ENCODE data around the gene UBE3B. TPM values are rescaled to one million over a fixed set of nuclear protein-coding genes. Genes with fewer than 3 reads are reported as not detected.

Gene UBE3B
- total RNA-seq, 1 experiment from 2014 or later, result 29.3 TPM

- TF ChIP-seq JUN (CRISPR knock-in tag; IDR thresholded peaks at IDR 0.05), result no peak
- no peak for TF ChIP-seq SMAD4 (CRISPR knock-in tag; IDR thresholded peaks at IDR 0.05)
- TF ChIP-seq MXD4 (CRISPR knock-in tag; IDR thresholded peaks at IDR 0.05; ENCODE audit: borderline replicate concordance), result no peak
- TF ChIP-seq USF1 (CRISPR knock-in tag; IDR thresholded peaks at IDR 0.05), result no peak
- no peak for TF ChIP-seq ZNF532 (CRISPR knock-in tag; IDR thresholded peaks at IDR 0.05; ENCODE audit: borderline replicate concordance)
- no peak for TF ChIP-seq FOXJ3 (CRISPR knock-in tag; IDR thresholded peaks at IDR 0.05; ENCODE audit: borderline replicate concordance)
- no peak for TF ChIP-seq GRHL2 (CRISPR knock-in tag; IDR thresholded peaks at IDR 0.05; ENCODE audit: insufficient replicate concordance, severe bottlenecking)
- TF ChIP-seq GTF2I (CRISPR knock-in tag; conservative IDR thresholded peaks at IDR 0.05), result no peak
- TF ChIP-seq ZNF219 (CRISPR knock-in tag; IDR thresholded peaks at IDR 0.05; ENCODE audit: borderline replicate concordance), result no peak
- no peak for TF ChIP-seq ZNF138 (CRISPR knock-in tag; conservative IDR thresholded peaks at IDR 0.05)
These were observed 18.2 kb upstream of the UBE3B start (continued) for GRCh38 chr12:109459247-109459646.

DNA sequence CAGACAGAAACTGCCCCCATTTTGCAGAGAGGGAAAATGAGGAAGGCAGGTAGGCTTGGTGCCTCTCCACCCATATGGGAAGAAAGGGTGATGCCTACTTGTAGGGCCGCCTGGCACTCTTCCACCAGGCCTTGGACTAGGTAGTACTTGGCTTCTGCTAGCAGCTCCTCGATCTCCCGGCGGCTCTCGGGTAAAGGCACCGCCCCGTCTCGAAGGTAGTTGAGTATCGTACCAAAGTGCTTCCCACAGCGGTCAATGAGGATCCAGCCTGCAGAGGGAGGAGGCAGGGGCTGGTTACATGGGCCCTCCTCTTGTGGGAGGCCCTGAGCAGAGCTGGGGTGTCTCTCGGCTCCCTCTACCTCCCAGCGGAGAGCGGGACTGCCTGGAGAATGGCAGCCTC is 16.9 kb upstream of the UBE3B start:
- peaks cover 34% of the 10 kb centered on the region for H3K36me3 Mint-ChIP-seq
- ChIA-PET CTCF (interaction anchor here (4.0 to 5.2 kb wide), 2 partner anchors 26 to 32 kb away, joined by 18 to 52 read pairs; no protein-coding TSS in a partner anchor), POLR2A (no interaction called here)
- no peaks in the 10 kb centered on the region for H3K9me3 Mint-ChIP-seq
- peak overlapping the region; percentile 99 for H3K27ac Mint-ChIP-seq
- DNase-seq (ENCODE audit: low spot score), result no peak
- no peak overlapping the region for H3K4me3 Mint-ChIP-seq
- TF ChIP-seq FOXP1 (CRISPR knock-in tag; IDR thresholded peaks at IDR 0.05; ENCODE audit: borderline replicate concordance), result 0 out of 2 replicates have a peak, but pooled peaks have one; percentile 28
- no peak for TF ChIP-seq ZNF416 (CRISPR knock-in tag; IDR thresholded peaks at IDR 0.05)
- H3K4me1 Mint-ChIP-seq, result peaks cover 86% of the 10 kb centered on the region
- H3K27me3 Mint-ChIP-seq (ENCODE audit: low read depth), result no peaks in the 10 kb centered on the region
- no peak; the same call in 1 of the 2 replicates for ATAC-seq

DNA sequence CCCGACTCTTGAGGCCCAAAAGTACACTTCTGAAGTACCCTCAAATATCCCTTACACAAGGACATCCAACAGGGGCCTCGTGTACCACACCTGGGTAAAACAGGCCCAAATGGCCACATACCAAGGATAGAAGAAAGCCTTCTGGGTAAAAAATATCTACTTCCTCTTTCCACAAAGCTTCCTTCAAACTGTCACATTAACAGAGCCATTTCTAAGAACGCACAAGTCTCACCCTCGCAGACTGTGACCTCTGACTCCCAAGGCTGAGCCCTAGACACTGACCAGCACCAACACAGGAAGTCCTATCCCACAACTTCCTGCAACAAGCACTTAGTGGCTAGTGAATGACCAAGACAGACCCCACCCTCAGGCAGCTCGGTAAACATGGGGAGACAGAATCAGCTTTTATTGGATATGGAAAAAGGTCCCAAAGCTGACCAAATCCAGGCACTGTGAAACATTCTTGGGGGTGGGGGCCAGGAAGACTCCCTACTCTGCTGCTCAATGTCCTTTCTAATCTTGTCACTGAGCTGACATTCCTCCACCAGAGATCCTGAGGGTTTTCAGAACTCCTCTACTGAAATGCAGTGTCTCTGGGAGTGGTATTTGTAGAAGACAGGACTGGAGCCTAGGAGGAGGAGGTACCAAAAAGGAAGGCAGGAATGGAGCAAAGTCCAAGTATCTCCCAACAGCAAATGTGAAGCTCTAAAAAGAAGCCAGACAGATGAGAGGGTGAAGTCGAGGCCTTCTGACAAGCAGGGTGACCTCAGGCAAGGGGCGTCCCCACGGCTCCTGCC is 16.2 kb upstream of the UBE3B start:
- H3K4me1 Mint-ChIP-seq, result peaks cover 94% of the 10 kb centered on the region
- H3K36me3 Mint-ChIP-seq, result peaks cover 34% of the 10 kb centered on the region
- POLR2A ChIA-PET, result interaction anchor here (0.6 to 1.2 kb wide), 2 partner anchors 28 to 216 kb away, joined by 3 read pairs; no protein-coding TSS in a partner anchor

More for the DNA sequence above, 16.2 kb upstream of the UBE3B start:
- ATAC-seq (no peak), DNase-seq (ENCODE audit: low spot score) (no peak)
- no peak overlapping the region for H3K4me3 Mint-ChIP-seq
- TF ChIP-seq GRHL2 (CRISPR knock-in tag; IDR thresholded peaks at IDR 0.05; ENCODE audit: insufficient replicate concordance, severe bottlenecking), result no peak
- no peak for TF ChIP-seq FOXP4 (CRISPR knock-in tag; IDR thresholded peaks at IDR 0.05)
- no peak for TF ChIP-seq USF2 (CRISPR knock-in tag; IDR thresholded peaks at IDR 0.05)
- TF ChIP-seq, protein P1, sequence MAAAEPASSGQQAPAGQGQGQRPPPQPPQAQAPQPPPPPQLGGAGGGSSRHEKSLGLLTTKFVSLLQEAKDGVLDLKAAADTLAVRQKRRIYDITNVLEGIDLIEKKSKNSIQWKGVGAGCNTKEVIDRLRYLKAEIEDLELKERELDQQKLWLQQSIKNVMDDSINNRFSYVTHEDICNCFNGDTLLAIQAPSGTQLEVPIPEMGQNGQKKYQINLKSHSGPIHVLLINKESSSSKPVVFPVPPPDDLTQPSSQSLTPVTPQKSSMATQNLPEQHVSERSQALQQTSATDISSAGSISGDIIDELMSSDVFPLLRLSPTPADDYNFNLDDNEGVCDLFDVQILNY (CRISPR knock-in tag; IDR thresholded peaks at IDR 0.05), result no peak
- TF ChIP-seq ZNF532 (CRISPR knock-in tag; IDR thresholded peaks at IDR 0.05; ENCODE audit: borderline replicate concordance), result no peak
- H3K27me3 Mint-ChIP-seq (ENCODE audit: low read depth), result no peaks in the 10 kb centered on the region
- peak overlapping the region; percentile 99 for H3K27ac Mint-ChIP-seq
- CTCF ChIA-PET, result interaction anchor here (0.6 to 5.2 kb wide), 5 partner anchors 13 to 375 kb away, joined by 3 to 52 read pairs (median 4); partner anchors contain the start of gene KCTD10
- no peaks in the 10 kb centered on the region for H3K9me3 Mint-ChIP-seq
